OCI-LY3 (cell line): ENCODE results near the gene FIGLA.

Experiments used
- EZH2phosphoT487 ChIP-seq: fragments of 200-600 bp; shearing (Covaris generic); IDR thresholded peaks from 2 replicates; pipeline ENCODE4 v1.6.1; 2018; ENCODE audit warnings: antibody characterized with exemption, mixed run types, low read depth
- TF ChIP-seq, protein P1 (sequence below): fragments of 200-600, 300-600 bp; sonication (generic); IDR thresholded peaks from 2 replicates; pipeline ENCODE4 v1.5.1; 2014; ENCODE audit warnings: antibody characterized with exemption, low read length, low read depth

GRCh38 chr2:70733646-70734180, 56.7 kb downstream of the FIGLA start:
- TF ChIP-seq, protein P1, sequence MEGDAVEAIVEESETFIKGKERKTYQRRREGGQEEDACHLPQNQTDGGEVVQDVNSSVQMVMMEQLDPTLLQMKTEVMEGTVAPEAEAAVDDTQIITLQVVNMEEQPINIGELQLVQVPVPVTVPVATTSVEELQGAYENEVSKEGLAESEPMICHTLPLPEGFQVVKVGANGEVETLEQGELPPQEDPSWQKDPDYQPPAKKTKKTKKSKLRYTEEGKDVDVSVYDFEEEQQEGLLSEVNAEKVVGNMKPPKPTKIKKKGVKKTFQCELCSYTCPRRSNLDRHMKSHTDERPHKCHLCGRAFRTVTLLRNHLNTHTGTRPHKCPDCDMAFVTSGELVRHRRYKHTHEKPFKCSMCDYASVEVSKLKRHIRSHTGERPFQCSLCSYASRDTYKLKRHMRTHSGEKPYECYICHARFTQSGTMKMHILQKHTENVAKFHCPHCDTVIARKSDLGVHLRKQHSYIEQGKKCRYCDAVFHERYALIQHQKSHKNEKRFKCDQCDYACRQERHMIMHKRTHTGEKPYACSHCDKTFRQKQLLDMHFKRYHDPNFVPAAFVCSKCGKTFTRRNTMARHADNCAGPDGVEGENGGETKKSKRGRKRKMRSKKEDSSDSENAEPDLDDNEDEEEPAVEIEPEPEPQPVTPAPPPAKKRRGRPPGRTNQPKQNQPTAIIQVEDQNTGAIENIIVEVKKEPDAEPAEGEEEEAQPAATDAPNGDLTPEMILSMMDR: no peak
- no peak for TF ChIP-seq EZH2phosphoT487
